Right lobe of liver (tissue), 6 donors: ENCODE data around the gene PBXIP1. TPM values are rescaled to one million over a fixed set of nuclear protein-coding genes. Genes with fewer than 3 reads are reported as not detected.

Experiments
- ATAC-seq, 4 donors: fragments of 200-7000 bp; cut with Tn5 transposase; one replicate each; pipeline ENCODE4 v1.9.1; 2020; ENCODE audit warnings: mild to moderate bottlenecking in 4 of 4, moderate library complexity in 4 of 4
- DNase-seq, 3 donors: peaks; one replicate each; pipeline ENCODE4 v3.0.0-alpha.2; 2020
- H3K27ac ChIP-seq, 3 donors: fragments of 200-600 bp; one replicate each; pipeline ENCODE4 v1.8.0; 2022
- H3K27me3 ChIP-seq, 2 donors: fragments of 200-600 bp; one replicate each; pipeline ENCODE4 v1.8.0; 2022
- H3K36me3 ChIP-seq, 4 donors: fragments of 200-600 bp; sonication (generic) in 1 of 4; one replicate each; pipeline versions ENCODE4 v1.5.1 to v1.8.0; 2017 to 2022; ENCODE audit warnings: control low read depth in 1 of 4
- H3K4me1 ChIP-seq, 4 donors: fragments of 200-600 bp; sonication (generic) in 1 of 4; one replicate each; pipeline versions ENCODE4 v1.5.1 to v1.8.0; 2017 to 2022; ENCODE audit warnings: control low read depth in 1 of 4
- H3K4me3 ChIP-seq, 3 donors: fragments of 200-600 bp; one replicate each; pipeline ENCODE4 v1.8.0; 2022
- H3K9me3 ChIP-seq, 4 donors: fragments of 200-600 bp; sonication (generic) in 1 of 4; one replicate each; pipeline versions ENCODE4 v1.5.1 to v1.8.0; 2017 to 2022; ENCODE audit warnings: control low read depth in 1 of 4
- POLR2A ChIP-seq: fragments of 450-650 bp; IDR thresholded peaks from one replicate; pipeline ENCODE4 v1.6.1; 2017; ENCODE audit warnings: antibody characterized with exemption, mild to moderate bottlenecking
- WGBS: methylation state at CpG from one replicate; pipeline ENCODE4 v1.1.6; 2018; ENCODE audit warnings: low coverage, low lambda C conversion rate; ENCODE audit not compliant: insufficient coverage; ENCODE audit errors: missing lambda C conversion rate; 5-methylcytosine and 5-hydroxymethylcytosine counted together
- intact Hi-C, 2 donors: fragments of 100-400 bp; cut with DNase I; formaldehyde crosslinking; loops; one replicate each; pipeline versions ENCODE4 v1.11.2 to v1.14.1; 2022
- total RNA-seq, 6 experiments: library from RNA; depleted of rRNA in 2 of 6; stranded (reverse); fragments of >200 nt in 2 of 6; fragmentation: NEBNext Ultra II Directional in 3 of 6; extraction: Animal tissue kit (Norgen Biotek cat#: 25700) in 3 of 6; gene quantifications; one replicate each; pipeline versions ENCODE4 v1.1.0 to v1.2.4, GENCODE V29; 2016 to 2023
- TF ChIP-seq, protein P1 (sequence below), 4 donors: fragments of 200-600 bp in 3 of 4; fragments of 450-650 bp in 1 of 4; IDR thresholded peaks; one replicate each; pipeline versions ENCODE4 v1.5.1 to v1.8.0; 2016 to 2022; ENCODE audit warnings: antibody characterized with exemption in 4 of 4, mild to moderate bottlenecking in 2 of 4
- donor health status: DM: no; HTN: yes; CAD: no.
- donor health status: DM: no; HTN: no; CAD: no.
- donor health status: DM: no; HTN: no; CAD: no.
- donor health status: DM: no; HTN: yes; CAD: no.
- donor health status: DM: no; HTN: yes; CAD: no.

PBXIP1 gene
- total RNA-seq, 6 experiments from 2014 or later: 16.7 to 25.9 (median 19.1) TPM

DNA sequence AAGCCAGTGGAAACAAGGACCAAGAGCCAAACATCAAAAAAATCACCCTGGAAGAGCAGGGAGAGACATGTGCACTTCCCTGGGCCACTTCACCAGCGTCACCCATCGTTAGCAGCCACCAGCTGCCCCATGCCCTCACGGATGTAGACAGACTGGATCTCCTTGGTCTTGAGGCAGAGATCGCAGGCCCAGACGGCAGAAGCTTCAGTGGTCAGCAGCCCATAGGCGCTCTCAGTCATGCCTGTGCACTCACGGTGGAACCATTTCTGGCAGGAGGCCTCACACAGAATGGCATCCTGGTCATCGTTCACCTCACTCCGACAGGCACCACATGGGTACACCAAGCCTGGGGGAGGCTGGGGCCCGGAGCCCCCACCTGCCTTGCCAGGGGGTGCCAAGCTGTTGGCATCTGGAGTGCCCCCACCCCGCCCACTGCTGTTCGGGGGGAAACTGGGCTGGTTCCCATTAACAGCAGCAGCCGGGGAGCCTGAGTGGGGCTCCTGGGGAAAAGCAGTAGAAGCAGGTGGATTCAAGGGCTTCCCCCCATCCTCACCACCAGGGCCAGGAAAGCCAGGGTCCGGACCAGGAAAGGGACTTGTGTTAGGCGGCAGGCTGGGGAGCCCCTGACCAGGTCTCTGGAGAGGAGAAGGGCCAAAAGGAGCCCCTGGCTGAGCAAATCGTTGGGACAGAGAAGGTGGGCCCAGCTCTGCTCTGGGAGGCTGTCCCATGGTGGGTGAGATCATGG lies 3.0 kb upstream of the PBXIP1 start:
- TF ChIP-seq, protein P1, sequence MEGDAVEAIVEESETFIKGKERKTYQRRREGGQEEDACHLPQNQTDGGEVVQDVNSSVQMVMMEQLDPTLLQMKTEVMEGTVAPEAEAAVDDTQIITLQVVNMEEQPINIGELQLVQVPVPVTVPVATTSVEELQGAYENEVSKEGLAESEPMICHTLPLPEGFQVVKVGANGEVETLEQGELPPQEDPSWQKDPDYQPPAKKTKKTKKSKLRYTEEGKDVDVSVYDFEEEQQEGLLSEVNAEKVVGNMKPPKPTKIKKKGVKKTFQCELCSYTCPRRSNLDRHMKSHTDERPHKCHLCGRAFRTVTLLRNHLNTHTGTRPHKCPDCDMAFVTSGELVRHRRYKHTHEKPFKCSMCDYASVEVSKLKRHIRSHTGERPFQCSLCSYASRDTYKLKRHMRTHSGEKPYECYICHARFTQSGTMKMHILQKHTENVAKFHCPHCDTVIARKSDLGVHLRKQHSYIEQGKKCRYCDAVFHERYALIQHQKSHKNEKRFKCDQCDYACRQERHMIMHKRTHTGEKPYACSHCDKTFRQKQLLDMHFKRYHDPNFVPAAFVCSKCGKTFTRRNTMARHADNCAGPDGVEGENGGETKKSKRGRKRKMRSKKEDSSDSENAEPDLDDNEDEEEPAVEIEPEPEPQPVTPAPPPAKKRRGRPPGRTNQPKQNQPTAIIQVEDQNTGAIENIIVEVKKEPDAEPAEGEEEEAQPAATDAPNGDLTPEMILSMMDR (IDR thresholded peaks at IDR 0.05): no peak
- TF ChIP-seq POLR2A: no peak
- Histone ChIP-seq H3K27me3 (no peaks in the 10 kb centered on the region), H3K9me3 (no peaks in the 10 kb centered on the region), H3K36me3 (peaks cover 0 to 20% (median 7%) of the 10 kb centered on the region in 4 donors), H3K4me3 (no peak overlapping the region), H3K4me1 (peaks cover 0 to 41% (median 4%) of the 10 kb centered on the region in 4 donors), H3K27ac (no peak overlapping the region)
- ATAC-seq: no peak
- peak in 2 of 3 donors; percentile 45 to 49 for DNase-seq
- intact Hi-C loops: loop anchor here in 1 of 2 donors (10.0 kb wide), 1 partner anchor 96 kb away; the partner anchor contains the start of gene ADAM15
- WGBS: 93% methylated on average over 3 of the region's 16 CpGs

DNA sequence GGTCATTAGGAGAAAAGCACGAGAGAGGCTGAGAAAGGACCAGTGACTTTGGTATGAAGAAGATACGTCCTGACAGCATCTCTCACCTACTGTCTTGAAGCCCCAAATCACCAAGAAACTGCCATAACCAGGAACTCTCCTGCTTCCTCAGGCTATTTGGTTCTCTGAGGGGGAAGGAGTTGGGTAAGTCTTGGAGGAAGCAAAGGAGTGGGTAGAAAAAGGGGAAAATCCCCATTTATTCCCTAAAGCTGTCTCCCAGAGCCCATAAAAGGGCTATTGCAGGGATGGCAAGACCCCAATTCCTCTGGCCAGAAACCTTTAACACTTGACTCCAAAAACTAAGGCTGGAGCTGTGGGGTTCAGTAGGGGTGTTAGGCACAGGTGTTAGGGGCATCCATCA lies 2.1 kb upstream of the PBXIP1 start:
- peaks cover 0 to 43% (median 4%) of the 10 kb centered on the region in 4 donors for H3K4me1 ChIP-seq
- H3K36me3 ChIP-seq: peaks cover 0 to 12% (median 3%) of the 10 kb centered on the region in 4 donors
- TF ChIP-seq, protein P1 (IDR thresholded peaks at IDR 0.05): no peak
- no peak for TF ChIP-seq POLR2A
- no peak overlapping the region for H3K27ac ChIP-seq
- H3K4me3 ChIP-seq: no peak overlapping the region
- no peak for DNase-seq
- ATAC-seq: no peak
- no peaks in the 10 kb centered on the region for H3K9me3 ChIP-seq
- intact Hi-C loops: loop anchor here in 1 of 2 donors (10.0 kb wide), 1 partner anchor 97 kb away; the partner anchor contains the start of gene ADAM15
- 89% methylated on average over 2 of the region's 2 CpGs for WGBS
- no peaks in the 10 kb centered on the region for H3K27me3 ChIP-seq

DNA sequence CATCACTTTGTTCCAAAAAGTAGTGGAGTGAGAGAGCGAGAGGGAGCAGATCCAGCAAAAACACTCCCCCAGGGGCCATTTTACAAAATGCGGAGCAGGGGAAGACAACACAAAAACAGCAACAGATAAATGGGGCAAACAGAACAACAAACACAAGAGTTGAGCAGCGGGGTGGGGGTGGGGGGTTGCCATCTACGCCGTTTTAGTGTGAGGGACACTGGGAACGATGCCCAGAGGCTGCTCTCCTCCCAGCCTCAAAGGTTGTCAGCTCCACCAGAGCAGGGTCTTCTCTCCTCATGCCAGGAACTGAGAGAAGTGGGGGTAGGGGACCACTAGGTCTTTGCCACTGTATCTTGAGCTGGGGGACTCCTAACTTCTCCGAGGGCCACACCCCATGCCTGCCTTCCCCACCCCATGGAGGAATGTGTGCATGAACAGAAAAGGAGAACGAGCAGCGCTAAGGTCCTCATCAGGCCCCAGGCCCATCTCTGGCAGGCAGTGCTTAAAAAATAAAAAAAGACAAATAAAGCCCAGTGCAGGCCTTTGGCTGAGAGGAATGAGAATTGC lies 1.3 kb upstream of the PBXIP1 start:
- Histone ChIP-seq H3K4me1 (peaks cover 0 to 35% (median 4%) of the 10 kb centered on the region in 4 donors), H3K27ac (peak overlapping the region in 1 of 3 donors; percentile 74), H3K36me3 (peaks cover 0 to 12% (median 2%) of the 10 kb centered on the region in 4 donors), H3K27me3 (no peaks in the 10 kb centered on the region), H3K9me3 (no peaks in the 10 kb centered on the region), H3K4me3 (no peak overlapping the region)
- TF ChIP-seq, protein P1 (IDR thresholded peaks at IDR 0.05): no peak
- TF ChIP-seq POLR2A: no peak
- DNase-seq (peak in 1 of 3 donors; percentile 42), ATAC-seq (no peak)
- 72% methylated on average over 7 of the region's 9 CpGs for WGBS
- intact Hi-C loops: loop anchor here in 1 of 2 donors (10.0 kb wide), 1 partner anchor 98 kb away; the partner anchor contains the start of gene ADAM15

DNA sequence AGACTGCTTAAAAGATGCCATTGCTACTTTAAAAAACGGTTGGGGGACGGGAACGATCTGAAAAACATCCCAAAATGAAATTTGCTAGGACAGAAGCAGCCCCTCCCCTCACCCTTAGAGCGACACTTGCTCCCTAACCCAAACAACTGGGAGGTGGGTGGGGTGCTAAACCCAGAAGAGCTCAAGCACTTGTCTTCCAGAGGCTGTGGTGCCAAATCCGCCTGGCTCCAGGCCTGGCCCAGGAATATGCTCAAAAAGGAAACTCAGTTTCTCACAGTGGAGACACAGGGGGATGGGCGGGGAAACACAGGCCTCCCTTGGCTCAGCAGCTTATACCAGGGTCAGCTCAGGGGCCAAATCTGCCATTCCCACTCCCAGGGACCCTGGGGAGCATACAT lies 644 bp upstream of the PBXIP1 start:
- Histone ChIP-seq H3K4me3 (peak overlapping the region; percentile 35 to 66 (median 54)), H3K27ac (peak overlapping the region in 2 of 3 donors; percentile 53 to 74), H3K27me3 (no peaks in the 10 kb centered on the region), H3K4me1 (peaks cover 0 to 35% (median 4%) of the 10 kb centered on the region in 4 donors), H3K36me3 (peaks cover 0 to 12% (median 2%) of the 10 kb centered on the region in 4 donors), H3K9me3 (no peaks in the 10 kb centered on the region)
- WGBS: 14% methylated on average over 4 of the region's 6 CpGs
- ATAC-seq (no peak), DNase-seq (peak in 1 of 3 donors; percentile 59)
- intact Hi-C loops: loop anchor here in 1 of 2 donors (10.0 kb wide), 1 partner anchor 98 kb away; the partner anchor contains the start of gene ADAM15
- no peak for TF ChIP-seq POLR2A
- TF ChIP-seq, protein P1 (IDR thresholded peaks at IDR 0.05): no peak
